CD4-positive, CD25-positive, alpha-beta regulatory T cell (primary cell): ENCODE results near the gene IMMP2L. TPM values are rescaled to one million over a fixed set of nuclear protein-coding genes. Genes with fewer than 3 reads are reported as not detected.
A peak's percentile ranks its signal among the peaks of the same experiment; 100 is the strongest.
"Not testable (repeated sequence)": the region's sequence is repeated elsewhere in the genome, so short reads cannot be mapped to it uniquely, and the experiment has no call there.

Experiments used
- ATAC-seq, 2 donors: fragments of 150-1000 bp; cut with Tn5 transposase; one replicate each; pipeline ENCODE4 v1.10.0; 2021; ENCODE audit warnings: low read depth in 2 of 2, moderate number of reproducible peaks in 2 of 2, moderate library complexity in 1 of 2
- DNase-seq, 3 donors: peaks; one replicate each; pipeline versions ENCODE4 v3.0.0 to v3.0.0-alpha.2; 2012 to 2022; ENCODE audit warnings: mixed read lengths in 1 of 3
- H3K27ac ChIP-seq: one replicate; pipeline ENCODE4 v1.7.0; 2013; ENCODE audit warnings: mild to moderate bottlenecking, low read length; ENCODE audit not compliant: insufficient read depth, poor library complexity, severe bottlenecking
- H3K27me3 ChIP-seq: one replicate; pipeline ENCODE4 v1.7.0; 2013; ENCODE audit warnings: low read length; ENCODE audit not compliant: control insufficient read depth, insufficient read depth
- H3K36me3 ChIP-seq: one replicate; pipeline ENCODE4 v1.7.0; 2013; ENCODE audit warnings: mild to moderate bottlenecking, low read length, moderate library complexity; ENCODE audit not compliant: control insufficient read depth, insufficient read depth
- H3K4me1 ChIP-seq: 2 replicates; pipeline ENCODE4 v1.7.0; 2013; ENCODE audit warnings: mild to moderate bottlenecking, low read length; ENCODE audit not compliant: insufficient read depth, control insufficient read depth, poor library complexity, severe bottlenecking
- H3K4me3 ChIP-seq: one replicate; pipeline ENCODE4 v1.7.0; 2013; ENCODE audit warnings: low read depth, mild to moderate bottlenecking, low read length, moderate library complexity
- H3K9me3 ChIP-seq, 2 experiments: 1 replicate in 1 of 2; 2 replicates in 1 of 2; pipeline ENCODE4 v1.7.0; 2013; ENCODE audit warnings: low read length in 2 of 2, mild to moderate bottlenecking in 1 of 2, moderate library complexity in 1 of 2; ENCODE audit not compliant: control insufficient read depth in 2 of 2
- H3K27ac Mint-ChIP-seq, 3 donors: one replicate each; pipeline ENCODE4 v1.8.0; 2020 to 2022; ENCODE audit warnings: mild to moderate bottlenecking in 3 of 3, mixed read lengths in 3 of 3, moderate library complexity in 2 of 3
- H3K27me3 Mint-ChIP-seq: one replicate; pipeline ENCODE4 v1.8.0; 2022; ENCODE audit warnings: mild to moderate bottlenecking, mixed read lengths
- H3K36me3 Mint-ChIP-seq: one replicate; pipeline ENCODE4 v1.8.0; 2020; ENCODE audit warnings: mixed read lengths
- H3K4me1 Mint-ChIP-seq, 4 donors: one replicate each; pipeline ENCODE4 v1.8.0; 2020 to 2022; ENCODE audit warnings: mixed read lengths in 4 of 4, mild to moderate bottlenecking in 1 of 4
- H3K4me3 Mint-ChIP-seq, 4 donors: one replicate each; pipeline ENCODE4 v1.8.0; 2020 to 2022; ENCODE audit warnings: mild to moderate bottlenecking in 4 of 4, mixed read lengths in 4 of 4, moderate library complexity in 3 of 4
- H3K9me3 Mint-ChIP-seq, 7 donors: one replicate each; pipeline ENCODE4 v1.8.0; 2020 to 2022; ENCODE audit warnings: mixed read lengths in 7 of 7, mild to moderate bottlenecking in 3 of 7, moderate library complexity in 2 of 7
- polyA plus RNA-seq, 4 donors: library from polyadenylated mRNA; unstranded; fragments of 300-500 nt; fragmentation: Illumina TruSeq; gene quantifications; one replicate each; pipeline ENCODE4 v1.2.3, GENCODE V29; 2021
- total RNA-seq: library from RNA; stranded (reverse); gene quantifications from one replicate; pipeline ENCODE4 v1.2.3, GENCODE V29; 2022

The IMMP2L gene
- total and polyA plus RNA-seq, 5 donors from 2014 or later, result 8.9 to 23.8 (median 17.1) TPM

DNA sequence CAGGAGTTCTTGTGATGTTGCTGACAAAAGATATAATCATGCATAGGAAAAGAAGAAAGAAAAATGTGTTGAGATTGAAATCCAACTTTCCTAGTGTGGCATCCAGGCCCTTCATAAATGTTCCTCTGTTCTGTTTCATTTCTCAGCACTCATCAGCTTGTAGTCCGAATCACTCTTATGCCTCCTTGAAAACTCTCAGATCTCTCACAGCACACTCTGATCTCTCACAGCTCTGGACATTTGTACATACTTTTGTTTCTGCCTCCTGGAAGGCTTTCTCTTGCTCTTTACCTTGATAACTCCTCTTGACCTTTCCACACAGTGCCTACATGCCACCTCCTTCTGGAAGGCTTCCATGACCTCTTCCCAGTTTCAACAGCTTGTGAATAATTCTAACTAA is 880.4 kb downstream of the IMMP2L start:
- Histone ChIP-seq H3K27me3 (no peaks in the 10 kb centered on the region), H3K27ac (no peak overlapping the region), H3K4me3 (no peak overlapping the region), H3K36me3 (no peaks in the 10 kb centered on the region), H3K4me1 (no peaks in the 10 kb centered on the region), H3K9me3 (no peaks in the 10 kb centered on the region)
- H3K9me3 Mint-ChIP-seq, result peaks cover 0 to 3% (median 0%) of the 10 kb centered on the region in 7 donors
- DNase-seq (no peak), ATAC-seq (no peak)
- no peak overlapping the region for H3K27ac Mint-ChIP-seq
- H3K4me3 Mint-ChIP-seq, result no peak overlapping the region
- H3K4me1 Mint-ChIP-seq, result peaks cover 0 to 2% (median 0%) of the 10 kb centered on the region in 4 donors
- H3K36me3 Mint-ChIP-seq, result no peaks in the 10 kb centered on the region
- H3K27me3 Mint-ChIP-seq, result no peaks in the 10 kb centered on the region

DNA sequence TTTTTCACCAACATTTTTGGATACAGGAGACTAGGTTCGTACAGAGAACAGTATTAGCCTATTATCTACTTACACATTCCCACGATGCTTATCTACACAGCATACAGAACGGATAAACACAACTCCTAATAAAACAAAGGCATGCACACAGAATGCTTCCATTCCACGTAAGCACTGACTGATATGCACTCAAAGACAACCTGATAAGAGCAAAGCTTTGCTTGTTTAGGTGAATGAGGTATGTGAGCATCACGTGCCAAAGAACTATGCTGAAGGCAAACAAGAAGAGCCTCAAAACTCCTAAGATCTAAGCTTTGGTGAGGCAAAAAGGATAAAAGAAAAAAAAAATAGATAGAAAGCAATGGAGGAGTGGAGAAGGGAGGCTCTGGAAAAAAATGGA is 884.9 kb downstream of the IMMP2L start:
- Mint-ChIP-seq H3K27ac (no peak overlapping the region), H3K27me3 (no peaks in the 10 kb centered on the region), H3K36me3 (peaks cover 4% of the 10 kb centered on the region), H3K9me3 (peaks cover 0 to 26% (median 6%) of the 10 kb centered on the region in 7 donors), H3K4me1 (peaks cover 0 to 2% (median 0%) of the 10 kb centered on the region in 4 donors), H3K4me3 (peak overlapping the region in 1 of 4 donors; percentile 2)
- no peak for DNase-seq
- no peak overlapping the region for H3K27ac ChIP-seq
- no peaks in the 10 kb centered on the region for H3K4me1 ChIP-seq
- H3K4me3 ChIP-seq, result no peak overlapping the region
- H3K27me3 ChIP-seq, result no peaks in the 10 kb centered on the region
- no peaks in the 10 kb centered on the region for H3K36me3 ChIP-seq
- peaks cover 0 to 5% of the 10 kb centered on the region in 2 experiments for H3K9me3 ChIP-seq
- ATAC-seq, result no peak

GRCh38 chr7:110676785-110677184 is 885.5 kb downstream of the IMMP2L start:
- peaks cover 0 to 5% of the 10 kb centered on the region in 2 experiments for H3K9me3 ChIP-seq
- no peak overlapping the region for H3K4me3 ChIP-seq
- peaks cover 0 to 33% (median 10%) of the 10 kb centered on the region in 7 donors for H3K9me3 Mint-ChIP-seq
- no peaks in the 10 kb centered on the region for H3K27me3 Mint-ChIP-seq
- no peak overlapping the region for H3K27ac Mint-ChIP-seq
- H3K4me3 Mint-ChIP-seq, result no peak overlapping the region
- H3K27ac ChIP-seq, result no peak overlapping the region
- H3K4me1 Mint-ChIP-seq, result no peaks in the 10 kb centered on the region
- no peak for DNase-seq
- H3K36me3 Mint-ChIP-seq, result peaks cover 7% of the 10 kb centered on the region
- H3K36me3 ChIP-seq, result no peaks in the 10 kb centered on the region
- no peaks in the 10 kb centered on the region for H3K4me1 ChIP-seq
- ATAC-seq, result no peak
- H3K27me3 ChIP-seq, result no peaks in the 10 kb centered on the region

DNA sequence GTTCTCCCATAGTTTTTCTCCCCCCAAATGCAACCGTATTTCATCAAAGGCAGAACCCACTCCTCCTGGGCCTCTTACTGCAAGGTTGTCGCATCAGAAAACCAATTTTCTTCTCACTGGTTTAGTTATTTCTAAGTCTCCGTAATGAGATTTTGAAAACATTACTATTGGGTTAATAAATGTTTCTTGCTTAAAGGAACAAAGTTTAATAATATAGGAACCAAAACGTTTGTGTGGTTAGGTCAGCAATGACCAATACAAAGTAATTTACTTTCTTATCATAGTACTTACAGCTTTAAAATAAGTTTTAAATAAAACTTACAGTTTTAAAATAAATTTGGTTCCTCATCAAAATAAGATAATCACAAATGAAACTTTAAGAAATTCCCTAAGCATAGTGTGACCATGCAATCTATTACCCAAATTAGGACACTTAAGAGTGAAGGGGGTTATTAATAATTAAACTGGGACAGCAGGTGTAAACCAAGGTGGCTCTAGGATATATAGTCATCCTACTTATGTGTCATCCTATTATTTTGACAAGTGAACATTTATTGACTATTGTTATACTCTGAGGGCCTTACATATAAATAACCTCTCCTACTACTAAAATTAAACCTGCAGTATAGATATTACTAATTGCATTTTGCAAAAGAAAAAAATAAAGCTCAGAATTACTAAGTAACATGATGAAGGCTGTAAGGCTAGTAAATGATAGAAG is 886.7 kb downstream of the IMMP2L start:
- no peak overlapping the region for H3K27ac ChIP-seq
- peaks cover 11% of the 10 kb centered on the region for H3K36me3 Mint-ChIP-seq
- no peak overlapping the region for H3K4me3 Mint-ChIP-seq
- H3K27me3 ChIP-seq, result no peaks in the 10 kb centered on the region
- no peaks in the 10 kb centered on the region for H3K27me3 Mint-ChIP-seq
- H3K4me1 Mint-ChIP-seq, result no peaks in the 10 kb centered on the region
- DNase-seq, result no peak
- H3K9me3 Mint-ChIP-seq, result peaks cover 0 to 33% (median 10%) of the 10 kb centered on the region in 7 donors
- no peaks in the 10 kb centered on the region for H3K4me1 ChIP-seq
- H3K9me3 ChIP-seq, result peaks cover 0 to 5% of the 10 kb centered on the region in 2 experiments
- H3K27ac Mint-ChIP-seq, result no peak overlapping the region
- no peaks in the 10 kb centered on the region for H3K36me3 ChIP-seq
- H3K4me3 ChIP-seq, result no peak overlapping the region
- no peak for ATAC-seq

GRCh38 chr7:110673148-110673547 is 889.1 kb downstream of the IMMP2L start:
- no peak for DNase-seq
- no peaks in the 10 kb centered on the region for H3K27me3 Mint-ChIP-seq
- no peak overlapping the region for H3K27ac ChIP-seq
- no peak overlapping the region for H3K27ac Mint-ChIP-seq
- peaks cover 15% of the 10 kb centered on the region for H3K36me3 Mint-ChIP-seq
- H3K27me3 ChIP-seq, result no peaks in the 10 kb centered on the region
- no peaks in the 10 kb centered on the region for H3K36me3 ChIP-seq
- H3K4me1 ChIP-seq, result no peaks in the 10 kb centered on the region
- H3K4me3 Mint-ChIP-seq, result no peak overlapping the region
- peaks cover 2 to 33% (median 11%) of the 10 kb centered on the region in 7 donors for H3K9me3 Mint-ChIP-seq
- H3K4me3 ChIP-seq, result no peak overlapping the region
- H3K9me3 ChIP-seq, result peaks cover 0 to 5% of the 10 kb centered on the region in 2 experiments
- no peak for ATAC-seq
- no peaks in the 10 kb centered on the region for H3K4me1 Mint-ChIP-seq

DNA sequence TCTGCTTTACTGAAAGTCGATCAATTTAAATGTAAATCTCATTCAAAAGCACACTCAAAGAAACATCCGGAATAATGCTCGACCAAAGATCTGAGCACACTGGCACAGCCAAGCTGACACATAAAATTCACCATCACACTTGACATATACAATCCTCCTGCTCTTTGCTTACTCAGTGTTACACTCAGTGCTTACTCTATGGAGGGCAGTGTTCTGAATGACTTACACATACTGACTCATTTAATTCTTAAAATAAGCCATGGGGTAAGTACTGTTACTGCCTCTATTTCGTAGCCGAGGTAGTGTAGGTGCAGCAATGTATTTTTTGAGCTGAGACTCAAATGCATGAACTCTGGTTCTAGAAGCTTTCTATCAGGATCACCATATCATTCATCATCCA is 892.9 kb downstream of the IMMP2L start:
- peaks cover 4 to 31% (median 12%) of the 10 kb centered on the region in 7 donors for H3K9me3 Mint-ChIP-seq

GRCh38 chr7:110664803-110665202 is 897.5 kb downstream of the IMMP2L start:
- Mint-ChIP-seq H3K36me3 (peaks cover 14% of the 10 kb centered on the region), H3K27me3 (no peaks in the 10 kb centered on the region), H3K4me3 (no peak overlapping the region), H3K9me3 (peaks cover 2 to 30% (median 11%) of the 10 kb centered on the region in 7 donors), H3K27ac (no peak overlapping the region), H3K4me1 (no peaks in the 10 kb centered on the region)
- H3K4me3 ChIP-seq, result no peak overlapping the region
- no peaks in the 10 kb centered on the region for H3K36me3 ChIP-seq
- H3K27me3 ChIP-seq, result no peaks in the 10 kb centered on the region
- H3K27ac ChIP-seq, result no peak overlapping the region
- no peaks in the 10 kb centered on the region for H3K4me1 ChIP-seq
- DNase-seq (no peak), ATAC-seq (no peak)
- peaks cover 0 to 12% of the 10 kb centered on the region in 2 experiments for H3K9me3 ChIP-seq

More for the DNA sequence above, 892.9 kb downstream of the IMMP2L start:
- DNase-seq (no peak), ATAC-seq (no peak)
- Histone ChIP-seq H3K36me3 (no peaks in the 10 kb centered on the region), H3K4me3 (no peak overlapping the region), H3K27me3 (no peaks in the 10 kb centered on the region), H3K9me3 (no peaks in the 10 kb centered on the region), H3K27ac (no peak overlapping the region), H3K4me1 (no peaks in the 10 kb centered on the region)
- H3K27ac Mint-ChIP-seq, result no peak overlapping the region
- peaks cover 19% of the 10 kb centered on the region for H3K36me3 Mint-ChIP-seq
- no peaks in the 10 kb centered on the region for H3K27me3 Mint-ChIP-seq
- H3K4me1 Mint-ChIP-seq, result no peaks in the 10 kb centered on the region
- H3K4me3 Mint-ChIP-seq, result no peak overlapping the region

DNA sequence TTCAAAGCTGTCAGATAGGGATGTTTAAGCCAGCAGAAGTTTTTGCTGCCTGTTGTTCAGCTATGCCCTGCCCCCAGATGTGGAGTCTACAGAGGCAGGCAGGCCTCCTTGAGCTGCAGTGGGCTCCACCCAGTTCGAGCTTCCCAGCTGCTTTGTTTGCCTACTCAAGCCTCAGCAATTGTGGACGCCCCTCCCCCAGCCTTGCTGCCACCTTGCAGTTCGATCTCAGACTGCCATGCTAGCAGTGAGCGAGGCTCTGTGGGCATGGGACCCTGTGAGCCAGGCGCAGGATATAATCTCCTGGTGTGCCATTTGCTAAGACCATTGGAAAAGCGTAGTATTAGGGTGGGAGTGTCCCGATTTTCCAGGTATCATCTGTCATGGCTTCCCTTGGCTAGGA is 901.7 kb downstream of the IMMP2L start:
- peaks cover 2 to 50% (median 19%) of the 10 kb centered on the region in 7 donors for H3K9me3 Mint-ChIP-seq
- not testable (repeated sequence) for H3K27me3 Mint-ChIP-seq, H3K4me1 Mint-ChIP-seq, H3K36me3 Mint-ChIP-seq, ATAC-seq, H3K4me1 ChIP-seq, H3K27me3 ChIP-seq, H3K36me3 ChIP-seq, H3K4me3 Mint-ChIP-seq, H3K4me3 ChIP-seq, DNase-seq, H3K27ac Mint-ChIP-seq, H3K27ac ChIP-seq
- peaks cover 0 to 12% of the 10 kb centered on the region in 2 experiments for H3K9me3 ChIP-seq
